HG03097 (cell line): Measurements from ENCODE around the gene MKLN1.

Source experiments
- ATAC-seq: cut with Tn5 transposase; IDR thresholded peaks from one replicate; pipeline ENCODE4 v1.9.1; 2021; ENCODE audit not compliant: unreplicated experiment, low FRiP score

MKLN1 gene

GRCh38 chr7:131538071-131538812 is 210.6 kb downstream of the MKLN1 start:
- no peak for ATAC-seq

DNA sequence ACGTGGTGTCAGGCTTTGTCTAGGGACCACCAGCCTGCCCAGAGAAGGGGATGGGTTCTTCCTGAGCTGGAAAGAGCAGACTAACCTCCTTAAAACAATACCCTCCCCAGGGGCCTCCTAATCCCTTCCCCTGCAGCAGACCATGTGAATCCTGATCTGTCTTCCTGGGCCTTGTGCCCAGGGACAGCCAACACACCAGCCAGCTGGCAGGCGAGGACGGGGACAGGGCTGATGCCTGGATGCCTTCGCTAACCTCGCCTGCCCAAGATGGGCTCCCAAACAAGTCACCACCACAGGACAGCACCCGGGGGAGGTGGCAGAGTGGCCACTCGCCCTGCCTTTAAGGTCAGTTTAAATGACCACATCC is 211.1 kb downstream of the MKLN1 start:
- no peak for ATAC-seq

- no peak for ATAC-seq
Observed at GRCh38 chr7:131540491-131541162, 213.0 kb downstream of the MKLN1 start.

DNA sequence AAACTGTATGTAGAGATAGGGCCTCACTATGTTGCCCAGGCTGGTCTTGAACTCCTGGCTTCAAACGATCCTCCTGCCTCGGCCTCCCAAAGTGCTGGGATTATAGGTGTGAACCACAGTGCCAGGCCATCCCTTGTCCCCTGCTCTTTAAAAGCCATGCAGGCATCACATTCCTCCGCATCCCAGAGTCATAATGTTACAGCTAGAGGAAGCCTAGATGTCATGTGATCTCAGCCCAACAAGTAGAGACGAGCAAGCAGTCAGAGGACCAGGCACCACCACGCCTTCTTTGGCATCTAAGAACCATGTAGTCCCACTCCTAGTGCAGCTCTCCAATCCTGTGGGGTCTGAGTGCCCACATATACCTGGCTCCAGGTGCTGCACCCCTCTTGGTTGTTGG is 215.6 kb downstream of the MKLN1 start:
- ATAC-seq, result no peak

DNA sequence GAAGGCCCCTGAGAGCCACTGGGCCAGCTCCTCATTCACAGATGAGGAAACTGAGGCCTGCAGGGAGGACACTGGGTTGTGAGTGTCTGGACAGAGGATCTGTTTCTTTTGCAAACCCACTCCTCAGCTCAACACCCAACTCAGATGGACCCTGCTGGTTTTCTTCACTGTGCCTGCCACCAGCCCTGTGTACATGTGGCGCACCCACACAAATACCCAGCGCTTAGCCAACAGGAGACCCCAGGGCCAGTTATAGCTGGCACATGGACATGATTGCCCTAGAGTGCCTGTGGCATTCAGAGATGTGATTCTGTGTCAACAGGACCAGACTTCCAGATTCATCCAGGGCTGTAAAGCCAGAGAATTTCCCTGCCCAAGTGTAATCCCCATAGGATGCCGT is 216.3 kb downstream of the MKLN1 start:
- no peak for ATAC-seq

DNA sequence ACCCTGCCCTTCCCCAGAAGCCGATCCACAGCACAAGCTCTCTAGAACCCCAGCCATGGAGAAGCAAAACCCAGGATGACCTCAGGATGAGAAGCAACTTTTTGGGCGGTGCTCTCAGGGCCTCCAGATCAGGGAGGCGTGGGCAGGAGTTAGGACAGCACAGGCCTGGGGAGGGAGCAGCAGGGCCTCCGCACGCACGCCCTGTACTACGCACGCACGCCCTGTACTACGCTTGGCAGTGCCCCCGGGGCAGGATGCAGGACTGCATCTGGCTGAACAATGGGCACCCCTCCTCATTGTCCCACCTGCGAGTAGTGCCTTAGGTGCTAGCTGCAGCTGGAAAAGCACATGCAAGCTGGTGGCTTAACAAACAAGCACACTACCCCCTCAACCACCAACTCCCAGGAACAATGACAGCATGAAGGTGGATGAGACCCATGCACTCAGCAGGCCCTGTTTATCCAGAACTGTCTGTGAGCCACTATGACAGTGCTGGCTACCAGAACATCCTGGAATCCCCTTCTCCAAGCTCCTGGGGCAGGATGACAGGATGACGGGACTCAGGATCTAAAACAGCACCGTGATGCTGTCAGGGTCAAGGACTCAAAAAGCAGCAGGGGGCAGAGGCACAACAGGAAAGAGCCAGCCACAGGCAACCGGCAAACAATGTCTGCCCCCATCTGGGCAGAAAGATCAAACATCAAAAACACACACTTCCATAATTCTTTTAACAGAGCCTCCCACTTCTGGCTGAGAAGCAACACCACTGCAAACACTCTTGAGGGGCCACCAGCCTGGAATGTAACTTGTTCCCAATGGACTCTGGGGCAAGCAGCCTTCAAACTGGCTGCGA is 217.0 kb downstream of the MKLN1 start:
- ATAC-seq, result no peak

- ATAC-seq, result no peak
Observed at GRCh38 chr7:131546126-131546525, 218.4 kb downstream of the MKLN1 start.
